ENCODE measurements around the gene PALM. TPM values are rescaled to one million over a fixed set of nuclear protein-coding genes. Genes with fewer than 3 reads are reported as not detected.

PALM gene
- total and polyA plus RNA-seq, 10 of the 15 experiments (the other 5 are each of a cell fraction or from before 2014, with no cell fraction given): 0.09 to 0.95 (median 0.23) TPM; not detected in 2

DNA sequence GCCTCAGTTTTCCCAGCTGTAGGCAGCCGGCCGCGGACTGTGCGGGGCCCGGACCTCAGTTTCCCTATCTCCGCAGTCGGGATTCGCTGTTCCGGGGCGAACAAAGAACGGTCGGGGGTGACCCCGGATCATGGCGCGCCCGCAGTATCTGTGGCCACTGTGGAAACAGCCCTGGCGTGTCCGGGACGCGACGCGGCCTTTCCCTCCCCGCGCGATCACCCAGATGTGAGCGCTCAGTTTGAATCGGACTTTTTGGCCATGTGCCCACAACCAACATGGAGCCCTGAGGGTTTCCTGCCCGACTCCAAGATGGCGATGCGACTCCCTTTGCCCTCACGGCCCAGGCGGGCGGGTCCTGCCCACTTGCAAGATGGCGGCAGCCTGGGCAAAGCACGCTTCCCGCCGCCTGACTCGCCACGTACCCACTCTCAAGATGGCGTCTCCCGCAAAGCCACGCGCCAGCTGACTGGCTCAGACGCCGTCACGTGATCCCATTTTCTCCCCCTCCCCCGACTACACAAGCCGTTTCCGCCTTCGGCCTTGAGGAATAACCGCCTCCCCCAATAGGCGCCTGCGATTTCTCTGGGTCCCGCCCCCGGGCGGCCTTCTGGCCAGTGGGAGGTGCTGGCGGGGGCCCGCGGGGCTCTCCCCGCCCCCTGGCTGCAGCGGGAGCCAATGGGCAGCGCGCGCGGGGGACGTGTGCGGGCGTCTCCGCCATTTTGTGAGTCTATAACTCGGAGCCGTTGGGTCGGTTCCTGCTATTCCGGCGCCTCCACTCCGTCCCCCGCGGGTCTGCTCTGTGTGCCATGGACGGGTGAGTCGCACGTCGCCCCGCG lies 88.2 kb downstream of the PALM start, which contains the start of gene PTBP1 (continued):
- TF ChIP-seq, protein P1, sequence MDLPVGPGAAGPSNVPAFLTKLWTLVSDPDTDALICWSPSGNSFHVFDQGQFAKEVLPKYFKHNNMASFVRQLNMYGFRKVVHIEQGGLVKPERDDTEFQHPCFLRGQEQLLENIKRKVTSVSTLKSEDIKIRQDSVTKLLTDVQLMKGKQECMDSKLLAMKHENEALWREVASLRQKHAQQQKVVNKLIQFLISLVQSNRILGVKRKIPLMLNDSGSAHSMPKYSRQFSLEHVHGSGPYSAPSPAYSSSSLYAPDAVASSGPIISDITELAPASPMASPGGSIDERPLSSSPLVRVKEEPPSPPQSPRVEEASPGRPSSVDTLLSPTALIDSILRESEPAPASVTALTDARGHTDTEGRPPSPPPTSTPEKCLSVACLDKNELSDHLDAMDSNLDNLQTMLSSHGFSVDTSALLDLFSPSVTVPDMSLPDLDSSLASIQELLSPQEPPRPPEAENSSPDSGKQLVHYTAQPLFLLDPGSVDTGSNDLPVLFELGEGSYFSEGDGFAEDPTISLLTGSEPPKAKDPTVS (IDR thresholded peaks at IDR 0.05; ENCODE audit: low read depth, low read length): 0 out of 2 replicates have a peak, but pooled peaks have one; percentile 25
- TF ChIP-seq RUNX3 (IDR thresholded peaks at IDR 0.05; ENCODE audit: low read length): peak; percentile 74; the same call in 1 of the 2 replicates
- TF ChIP-seq, protein P2, sequence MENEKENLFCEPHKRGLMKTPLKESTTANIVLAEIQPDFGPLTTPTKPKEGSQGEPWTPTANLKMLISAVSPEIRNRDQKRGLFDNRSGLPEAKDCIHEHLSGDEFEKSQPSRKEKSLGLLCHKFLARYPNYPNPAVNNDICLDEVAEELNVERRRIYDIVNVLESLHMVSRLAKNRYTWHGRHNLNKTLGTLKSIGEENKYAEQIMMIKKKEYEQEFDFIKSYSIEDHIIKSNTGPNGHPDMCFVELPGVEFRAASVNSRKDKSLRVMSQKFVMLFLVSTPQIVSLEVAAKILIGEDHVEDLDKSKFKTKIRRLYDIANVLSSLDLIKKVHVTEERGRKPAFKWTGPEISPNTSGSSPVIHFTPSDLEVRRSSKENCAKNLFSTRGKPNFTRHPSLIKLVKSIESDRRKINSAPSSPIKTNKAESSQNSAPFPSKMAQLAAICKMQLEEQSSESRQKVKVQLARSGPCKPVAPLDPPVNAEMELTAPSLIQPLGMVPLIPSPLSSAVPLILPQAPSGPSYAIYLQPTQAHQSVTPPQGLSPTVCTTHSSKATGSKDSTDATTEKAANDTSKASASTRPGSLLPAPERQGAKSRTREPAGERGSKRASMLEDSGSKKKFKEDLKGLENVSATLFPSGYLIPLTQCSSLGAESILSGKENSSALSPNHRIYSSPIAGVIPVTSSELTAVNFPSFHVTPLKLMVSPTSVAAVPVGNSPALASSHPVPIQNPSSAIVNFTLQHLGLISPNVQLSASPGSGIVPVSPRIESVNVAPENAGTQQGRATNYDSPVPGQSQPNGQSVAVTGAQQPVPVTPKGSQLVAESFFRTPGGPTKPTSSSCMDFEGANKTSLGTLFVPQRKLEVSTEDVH (IDR thresholded peaks at IDR 0.05; ENCODE audit: low read depth, partially characterized antibody): no peak
- no peak for TF ChIP-seq MYB (IDR thresholded peaks at IDR 0.05; ENCODE audit: borderline replicate concordance, low read depth, low read length)
- TF ChIP-seq GATAD2B (conservative IDR thresholded peaks at IDR 0.05; ENCODE audit: low read depth): peak; percentile 52; the same call in 1 of the 2 replicates
- TF ChIP-seq SIN3A (IDR thresholded peaks at IDR 0.05; ENCODE audit: low read depth, low read length): peak; percentile 63; the same call in 1 of the 2 replicates
- peak; percentile 89 for TF ChIP-seq NBN (IDR thresholded peaks at IDR 0.05)
- no peak for TF ChIP-seq ZNF622 (IDR thresholded peaks at IDR 0.05)
- no peak for TF ChIP-seq TCF7 (IDR thresholded peaks at IDR 0.05; ENCODE audit: borderline replicate concordance)
- no peak for TF ChIP-seq ZNF384 (IDR thresholded peaks at IDR 0.05; ENCODE audit: borderline replicate concordance, low read depth, low read length)
- TF ChIP-seq CBX3 (IDR thresholded peaks at IDR 0.05; ENCODE audit: borderline replicate concordance, low read depth): no peak
- no peak; the same call in 1 of the 2 replicates for TF ChIP-seq RB1 (IDR thresholded peaks at IDR 0.05; ENCODE audit: borderline replicate concordance)
- TF ChIP-seq POLR2AphosphoS2 (IDR thresholded peaks at IDR 0.05; ENCODE audit: low read depth, low read length): peak; percentile 76; the same call in 1 of the 2 replicates
- no peak for TF ChIP-seq HDAC6 (IDR thresholded peaks at IDR 0.05; ENCODE audit: unreplicated experiment)
- TF ChIP-seq CREM (IDR thresholded peaks at IDR 0.05; ENCODE audit: low read depth): peak; percentile 82; the same call in 1 of the 2 replicates
- no peak for TF ChIP-seq SUZ12 (IDR thresholded peaks at IDR 0.05; ENCODE audit: unreplicated experiment)
- TF ChIP-seq SMAD5 (IDR thresholded peaks at IDR 0.05; ENCODE audit: low read depth): peak; percentile 60
- TF ChIP-seq, protein P3, sequence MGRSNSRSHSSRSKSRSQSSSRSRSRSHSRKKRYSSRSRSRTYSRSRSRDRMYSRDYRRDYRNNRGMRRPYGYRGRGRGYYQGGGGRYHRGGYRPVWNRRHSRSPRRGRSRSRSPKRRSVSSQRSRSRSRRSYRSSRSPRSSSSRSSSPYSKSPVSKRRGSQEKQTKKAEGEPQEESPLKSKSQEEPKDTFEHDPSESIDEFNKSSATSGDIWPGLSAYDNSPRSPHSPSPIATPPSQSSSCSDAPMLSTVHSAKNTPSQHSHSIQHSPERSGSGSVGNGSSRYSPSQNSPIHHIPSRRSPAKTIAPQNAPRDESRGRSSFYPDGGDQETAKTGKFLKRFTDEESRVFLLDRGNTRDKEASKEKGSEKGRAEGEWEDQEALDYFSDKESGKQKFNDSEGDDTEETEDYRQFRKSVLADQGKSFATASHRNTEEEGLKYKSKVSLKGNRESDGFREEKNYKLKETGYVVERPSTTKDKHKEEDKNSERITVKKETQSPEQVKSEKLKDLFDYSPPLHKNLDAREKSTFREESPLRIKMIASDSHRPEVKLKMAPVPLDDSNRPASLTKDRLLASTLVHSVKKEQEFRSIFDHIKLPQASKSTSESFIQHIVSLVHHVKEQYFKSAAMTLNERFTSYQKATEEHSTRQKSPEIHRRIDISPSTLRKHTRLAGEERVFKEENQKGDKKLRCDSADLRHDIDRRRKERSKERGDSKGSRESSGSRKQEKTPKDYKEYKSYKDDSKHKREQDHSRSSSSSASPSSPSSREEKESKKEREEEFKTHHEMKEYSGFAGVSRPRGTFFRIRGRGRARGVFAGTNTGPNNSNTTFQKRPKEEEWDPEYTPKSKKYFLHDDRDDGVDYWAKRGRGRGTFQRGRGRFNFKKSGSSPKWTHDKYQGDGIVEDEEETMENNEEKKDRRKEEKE (IDR thresholded peaks at IDR 0.05): no peak
- no peak for TF ChIP-seq ETV6 (conservative IDR thresholded peaks at IDR 0.05 in 1 of 2, IDR thresholded peaks at IDR 0.05 in 1 of 2; ENCODE audit: borderline replicate concordance in 1 of 2, low read depth in 1 of 2)
- TF ChIP-seq, protein P4, sequence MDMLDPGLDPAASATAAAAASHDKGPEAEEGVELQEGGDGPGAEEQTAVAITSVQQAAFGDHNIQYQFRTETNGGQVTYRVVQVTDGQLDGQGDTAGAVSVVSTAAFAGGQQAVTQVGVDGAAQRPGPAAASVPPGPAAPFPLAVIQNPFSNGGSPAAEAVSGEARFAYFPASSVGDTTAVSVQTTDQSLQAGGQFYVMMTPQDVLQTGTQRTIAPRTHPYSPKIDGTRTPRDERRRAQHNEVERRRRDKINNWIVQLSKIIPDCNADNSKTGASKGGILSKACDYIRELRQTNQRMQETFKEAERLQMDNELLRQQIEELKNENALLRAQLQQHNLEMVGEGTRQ (IDR thresholded peaks at IDR 0.05; ENCODE audit: borderline replicate concordance, low read depth, low read length): peak; percentile 96
- no peak for TF ChIP-seq WRNIP1 (IDR thresholded peaks at IDR 0.05; ENCODE audit: borderline replicate concordance, low read depth, low read length)
- peak; percentile 80 for TF ChIP-seq FOS (IDR thresholded peaks at IDR 0.05; ENCODE audit: borderline replicate concordance, extremely low read depth, insufficient read length)
